Right lung (tissue), 5 donors: ENCODE measurements around the gene TMEM52. TPM values are rescaled to one million over a fixed set of nuclear protein-coding genes. Genes with fewer than 3 reads are reported as not detected.

Experiments used
- DNase-seq, 2 donors: peaks; one replicate each; pipeline ENCODE4 v3.0.0-alpha.2; 2013
- polyA plus RNA-seq, 5 donors: library from polyadenylated mRNA; unstranded; fragments of 120-200 nt; gene quantifications; one replicate each; pipeline versions ENCODE4 v1.2.1 to v1.2.3, GENCODE V29; 2013; ENCODE audit warnings: inconsistent platforms in 1 of 5, low replicate concordance in 1 of 5; ENCODE audit not compliant: insufficient read length in 5 of 5, insufficient read depth in 1 of 5

TMEM52 gene
- polyA plus RNA-seq, 5 donors: 1.5 to 9.5 (median 2.3) TPM

GRCh38 chr1:1927751-1928150 lies 8.7 kb upstream of the TMEM52 start:
- no peak for DNase-seq

- DNase-seq: no peak
Measured at GRCh38 chr1:1926886-1927660, 8.0 kb upstream of the TMEM52 start.

- DNase-seq: no peak
Measured at GRCh38 chr1:1926346-1926811, 7.3 kb upstream of the TMEM52 start.

- DNase-seq: no peak
Measured at GRCh38 chr1:1925437-1926345, 6.6 kb upstream of the TMEM52 start.

GRCh38 chr1:1924849-1925248 lies 5.8 kb upstream of the TMEM52 start:
- no peak for DNase-seq

GRCh38 chr1:1924386-1924785 lies 5.3 kb upstream of the TMEM52 start:
- DNase-seq: no peak

GRCh38 chr1:1922956-1923833 lies 4.1 kb upstream of the TMEM52 start:
- no peak for DNase-seq

GRCh38 chr1:1922702-1922955 lies 3.5 kb upstream of the TMEM52 start:
- DNase-seq: no peak

GRCh38 chr1:1921901-1922701 lies 3.0 kb upstream of the TMEM52 start:
- DNase-seq: no peak

GRCh38 chr1:1921459-1921862 lies 2.4 kb upstream of the TMEM52 start:
- DNase-seq: no peak

- no peak for DNase-seq
Measured at GRCh38 chr1:1920608-1921458, 1.8 kb upstream of the TMEM52 start.

GRCh38 chr1:1920057-1920607 lies 1.1 kb upstream of the TMEM52 start:
- DNase-seq: no peak

- peak; percentile 96 to 97 for DNase-seq
Measured at GRCh38 chr1:1919304-1920056, 401 bp upstream of the TMEM52 start.

GRCh38 chr1:1917995-1918900 lies 831 bp downstream of the TMEM52 start:
- no peak for DNase-seq

- no peak for DNase-seq
Measured at GRCh38 chr1:1917304-1917976, 1.6 kb downstream of the TMEM52 start.

- DNase-seq: peak in 1 of 2 donors; percentile 35
Measured at GRCh38 chr1:1916851-1917251, 2.2 kb downstream of the TMEM52 start.
